Measurements from ENCODE around the gene KCNIP3.

KCNIP3 gene

DNA sequence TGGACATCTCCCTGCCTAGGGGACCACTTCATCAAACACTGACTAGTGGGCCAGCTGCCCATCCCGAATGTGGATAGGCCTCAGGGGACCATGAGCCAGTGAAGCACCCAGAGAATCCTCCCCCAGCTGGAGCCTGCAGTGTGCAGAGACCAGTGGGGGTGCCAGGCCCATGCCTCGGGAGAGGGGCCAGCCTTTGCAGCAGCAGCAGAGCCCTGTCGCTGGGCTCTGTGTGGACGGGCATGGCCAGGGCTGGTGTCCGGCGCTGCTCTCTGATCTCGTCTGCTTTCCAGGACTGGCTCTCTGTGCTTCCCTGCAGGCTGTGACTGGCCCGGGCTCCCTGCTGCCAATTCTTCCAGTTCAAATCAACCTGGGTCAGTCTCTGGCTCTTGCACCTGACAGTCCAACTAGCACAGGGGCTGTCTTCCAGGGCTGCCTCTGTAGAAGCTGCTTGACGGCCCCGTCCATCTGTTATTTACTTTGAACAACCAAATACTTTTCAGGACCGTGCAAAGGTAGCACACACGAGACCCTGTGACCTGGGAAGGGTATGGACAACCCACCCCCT lies 11.4 kb downstream of the KCNIP3 start:
- H3K4me3 ChIP-seq (ENCODE audit: low read length) = no peak overlapping the region
- TF ChIP-seq, protein P1, sequence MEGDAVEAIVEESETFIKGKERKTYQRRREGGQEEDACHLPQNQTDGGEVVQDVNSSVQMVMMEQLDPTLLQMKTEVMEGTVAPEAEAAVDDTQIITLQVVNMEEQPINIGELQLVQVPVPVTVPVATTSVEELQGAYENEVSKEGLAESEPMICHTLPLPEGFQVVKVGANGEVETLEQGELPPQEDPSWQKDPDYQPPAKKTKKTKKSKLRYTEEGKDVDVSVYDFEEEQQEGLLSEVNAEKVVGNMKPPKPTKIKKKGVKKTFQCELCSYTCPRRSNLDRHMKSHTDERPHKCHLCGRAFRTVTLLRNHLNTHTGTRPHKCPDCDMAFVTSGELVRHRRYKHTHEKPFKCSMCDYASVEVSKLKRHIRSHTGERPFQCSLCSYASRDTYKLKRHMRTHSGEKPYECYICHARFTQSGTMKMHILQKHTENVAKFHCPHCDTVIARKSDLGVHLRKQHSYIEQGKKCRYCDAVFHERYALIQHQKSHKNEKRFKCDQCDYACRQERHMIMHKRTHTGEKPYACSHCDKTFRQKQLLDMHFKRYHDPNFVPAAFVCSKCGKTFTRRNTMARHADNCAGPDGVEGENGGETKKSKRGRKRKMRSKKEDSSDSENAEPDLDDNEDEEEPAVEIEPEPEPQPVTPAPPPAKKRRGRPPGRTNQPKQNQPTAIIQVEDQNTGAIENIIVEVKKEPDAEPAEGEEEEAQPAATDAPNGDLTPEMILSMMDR (conservative IDR thresholded peaks at IDR 0.05; ENCODE audit: low read length) = no peak
- no peak for DNase-seq (ENCODE audit: low read depth)

DNA sequence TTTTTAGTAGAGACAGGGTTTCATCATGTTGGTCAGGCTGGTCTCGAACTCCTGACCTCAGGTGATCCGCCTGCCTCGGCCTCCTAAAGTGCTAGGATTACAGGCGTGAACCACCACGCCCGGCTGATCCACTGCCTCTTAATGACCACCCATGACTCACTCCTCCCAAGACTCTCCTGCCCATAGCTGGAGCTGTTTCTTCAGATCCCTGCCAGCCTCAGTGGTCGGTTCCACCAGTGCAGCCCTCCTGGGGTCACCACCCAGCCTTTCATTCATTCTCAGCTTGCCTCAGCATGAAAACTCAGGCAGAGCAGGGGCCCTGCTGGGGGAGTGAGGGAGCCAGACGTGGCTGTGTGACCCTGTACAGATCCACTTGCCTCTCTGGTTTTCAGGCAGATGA lies 12.5 kb downstream of the KCNIP3 start:
- H3K4me3 ChIP-seq (ENCODE audit: low read length) = no peak overlapping the region
- no peak for DNase-seq (ENCODE audit: low read depth)
- TF ChIP-seq, protein P1 (conservative IDR thresholded peaks at IDR 0.05; ENCODE audit: low read length) = no peak

DNA sequence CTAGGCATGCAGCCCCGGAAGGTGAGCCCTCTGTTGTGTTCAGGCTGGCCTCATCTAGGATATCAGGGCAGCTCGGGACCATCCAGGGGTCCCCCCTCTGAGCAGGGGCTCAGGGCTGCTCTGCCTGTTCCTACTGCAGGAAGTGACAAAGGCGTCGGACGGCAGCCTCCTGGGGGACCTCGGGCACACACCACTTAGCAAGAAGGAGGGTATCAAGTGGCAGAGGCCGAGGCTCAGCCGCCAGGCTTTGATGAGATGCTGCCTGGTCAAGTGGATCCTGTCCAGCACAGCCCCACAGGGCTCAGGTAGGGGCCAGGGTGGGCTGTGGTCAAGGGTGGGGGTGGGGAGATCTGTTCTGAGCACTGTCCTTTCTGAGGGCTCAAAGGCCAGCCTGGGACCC lies 13.1 kb downstream of the KCNIP3 start:
- TF ChIP-seq, protein P1 (conservative IDR thresholded peaks at IDR 0.05; ENCODE audit: low read length) = no peak
- DNase-seq (ENCODE audit: low read depth) = no peak
- no peak overlapping the region for H3K4me3 ChIP-seq (ENCODE audit: low read length)

DNA sequence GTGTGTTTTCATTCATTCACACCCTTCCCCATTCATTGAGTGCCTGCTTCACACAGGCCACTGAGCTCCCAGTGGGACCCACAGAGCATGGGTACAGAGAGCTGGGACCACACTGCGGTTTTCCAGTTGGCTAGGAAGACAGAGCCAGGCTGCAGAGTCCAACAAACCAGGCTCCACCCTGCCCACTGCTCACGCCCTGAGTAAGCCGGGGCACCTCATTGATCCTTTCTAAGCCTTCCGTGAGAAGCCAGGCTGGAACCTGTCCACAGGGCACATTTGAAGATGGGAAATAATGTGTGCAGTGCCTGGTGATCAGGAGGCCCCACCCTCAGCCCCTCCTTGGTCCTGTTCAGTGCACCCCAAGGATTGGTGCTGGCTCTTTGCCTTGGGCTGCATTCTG lies 13.5 kb downstream of the KCNIP3 start:
- TF ChIP-seq, protein P1 (conservative IDR thresholded peaks at IDR 0.05; ENCODE audit: low read length) = no peak
- H3K4me3 ChIP-seq (ENCODE audit: low read length) = no peak overlapping the region
- no peak for DNase-seq (ENCODE audit: low read depth)

DNA sequence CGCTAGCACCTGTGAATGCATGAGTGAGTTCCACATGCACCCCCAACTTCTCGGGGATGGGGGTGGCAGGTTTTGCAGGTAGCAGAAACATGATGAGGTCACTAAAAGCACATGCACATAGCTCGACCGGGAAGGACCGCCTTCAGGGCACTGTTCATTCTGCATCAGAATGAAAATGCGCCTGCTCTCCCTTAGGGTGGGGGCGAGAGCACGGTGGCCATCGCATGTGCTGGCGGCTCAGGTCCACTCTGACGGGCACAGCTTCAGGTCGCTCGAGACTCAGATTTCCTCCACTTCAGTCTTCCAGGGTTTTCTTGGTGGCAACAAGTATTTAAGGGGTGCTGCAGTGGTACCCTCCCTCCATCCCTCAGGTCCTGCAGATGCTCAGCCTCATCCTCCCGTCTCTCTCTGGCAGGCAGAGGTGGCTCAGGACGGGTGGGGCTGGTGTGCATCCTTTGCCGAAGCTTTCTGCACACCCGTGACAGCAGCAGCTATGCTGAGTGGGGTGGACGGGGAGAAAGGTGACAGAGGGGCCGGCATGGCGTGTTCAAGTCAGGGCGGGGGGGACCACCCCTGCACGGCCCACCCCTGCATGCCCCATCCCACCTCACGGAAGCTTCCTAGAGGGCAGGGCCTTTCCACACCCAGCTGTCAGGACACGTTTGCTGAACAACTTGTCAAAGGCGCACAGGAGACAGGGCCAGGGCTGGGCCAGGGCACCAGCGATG lies 14.8 kb downstream of the KCNIP3 start:
- no peak for DNase-seq (ENCODE audit: low read depth)
- TF ChIP-seq, protein P1 (conservative IDR thresholded peaks at IDR 0.05; ENCODE audit: low read length) = no peak
- H3K4me3 ChIP-seq (ENCODE audit: low read length) = no peak overlapping the region

DNA sequence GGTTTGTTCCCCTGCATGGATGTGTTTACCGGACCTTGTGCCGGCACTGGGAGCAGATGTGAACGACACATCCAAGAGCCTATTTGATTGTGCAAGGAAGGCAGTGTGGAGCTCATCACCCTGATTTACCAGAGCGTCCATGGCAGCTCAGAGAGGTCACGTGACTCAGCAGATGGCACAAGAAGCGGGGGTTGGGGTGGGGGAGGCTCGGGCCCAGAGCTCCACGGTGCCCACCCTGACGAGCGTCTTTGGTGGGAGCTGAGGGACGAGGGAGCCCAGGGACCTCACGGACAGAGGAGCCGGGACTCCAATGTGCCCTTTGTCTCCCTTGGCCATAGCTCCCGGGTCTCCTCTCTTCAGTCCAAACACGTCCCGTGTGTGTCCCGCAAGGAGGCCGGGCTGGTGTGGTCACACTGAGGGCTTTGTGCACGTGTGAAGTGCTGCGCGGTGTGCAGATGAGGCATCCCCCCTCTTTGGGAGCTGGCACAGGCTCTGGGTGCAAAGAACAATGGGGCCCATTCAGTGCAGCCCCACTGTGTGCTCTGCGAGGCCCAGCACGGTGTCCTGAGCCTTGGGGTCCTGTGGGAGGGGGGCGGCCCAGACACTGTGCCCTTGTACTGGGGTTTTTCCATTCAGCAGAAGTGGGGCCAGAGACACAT lies 15.5 kb downstream of the KCNIP3 start:
- no peak overlapping the region for H3K4me3 ChIP-seq (ENCODE audit: low read length)
- DNase-seq (ENCODE audit: low read depth) = no peak
- TF ChIP-seq, protein P1 (conservative IDR thresholded peaks at IDR 0.05; ENCODE audit: low read length) = no peak

All from AG10803 (cell line).